ENCODE results near the gene S100PBP. TPM values are rescaled to one million over a fixed set of nuclear protein-coding genes. Genes with fewer than 3 reads are reported as not detected.

S100PBP gene
- total and polyA plus RNA-seq, 10 of the 15 experiments (the other 5 are each of a cell fraction or from before 2014, with no cell fraction given), result 17.0 to 98.3 (median 40.6) TPM

DNA sequence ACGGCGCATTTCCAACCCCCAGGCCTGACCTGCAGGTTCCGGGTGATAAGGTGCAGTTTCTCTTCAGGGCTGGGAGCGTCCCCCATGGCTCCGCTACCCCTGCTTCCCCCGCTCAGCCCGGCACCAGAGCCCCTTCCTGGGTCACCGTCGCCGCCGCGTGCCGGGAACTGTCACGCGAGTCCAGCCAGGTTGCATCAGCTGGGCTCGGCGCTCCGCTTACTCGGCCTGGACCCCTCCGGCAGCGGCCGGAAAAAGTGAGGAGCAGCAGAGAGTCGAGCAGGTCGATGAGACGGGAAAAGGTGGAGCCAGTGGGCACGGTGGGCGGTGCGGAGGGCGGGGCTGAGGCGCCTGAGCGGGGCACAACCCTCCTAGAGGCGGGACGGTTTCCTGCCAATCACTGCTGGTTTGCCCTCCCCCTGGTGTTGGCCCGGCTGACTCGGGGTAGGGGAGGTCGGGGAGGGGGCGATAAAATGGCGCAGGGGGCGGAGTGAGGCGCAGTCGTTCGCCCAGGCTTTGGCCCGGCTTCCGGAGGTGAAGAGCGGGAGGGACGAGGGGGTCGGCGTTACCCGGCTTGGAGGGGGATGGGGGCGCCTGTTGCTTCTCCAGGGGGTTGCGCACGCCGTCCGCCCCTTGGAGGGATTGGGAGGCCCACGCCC, at the start of gene S100PBP, which contains the start of gene YARS1 (continued):
- TF ChIP-seq ZNF592 (IDR thresholded peaks at IDR 0.05) (no peak), KDM1A (IDR thresholded peaks at IDR 0.05; ENCODE audit: borderline replicate concordance) (no peak), BHLHE40 (IDR thresholded peaks at IDR 0.05; ENCODE audit: borderline replicate concordance in 1 of 2, low read depth in 2 of 2, low read length in 1 of 2) (peak; percentile 100), FOS (IDR thresholded peaks at IDR 0.05; ENCODE audit: borderline replicate concordance, extremely low read depth, insufficient read length) (no peak), ZBED1 (IDR thresholded peaks at IDR 0.05; ENCODE audit: borderline replicate concordance) (peak; percentile 28; the same call in 1 of the 2 replicates), RAD51 (IDR thresholded peaks at IDR 0.05) (peak; percentile 81), ELK1 (IDR thresholded peaks at IDR 0.05; ENCODE audit: low read depth, low read length) (peak; percentile 98), E2F4 (IDR thresholded peaks at IDR 0.05; ENCODE audit: low read depth, low read length) (no peak), PML (IDR thresholded peaks at IDR 0.05; ENCODE audit: low read length) (peak; percentile 95), TBL1XR1 (IDR thresholded peaks at IDR 0.05; ENCODE audit: low read depth, low read length) (peak; percentile 80; the same call in 1 of the 2 replicates), SIN3A (IDR thresholded peaks at IDR 0.05; ENCODE audit: low read depth, low read length) (peak; percentile 97), NFIC (IDR thresholded peaks at IDR 0.05; ENCODE audit: low read depth, low read length) (no peak)
- TF ChIP-seq, protein P1, sequence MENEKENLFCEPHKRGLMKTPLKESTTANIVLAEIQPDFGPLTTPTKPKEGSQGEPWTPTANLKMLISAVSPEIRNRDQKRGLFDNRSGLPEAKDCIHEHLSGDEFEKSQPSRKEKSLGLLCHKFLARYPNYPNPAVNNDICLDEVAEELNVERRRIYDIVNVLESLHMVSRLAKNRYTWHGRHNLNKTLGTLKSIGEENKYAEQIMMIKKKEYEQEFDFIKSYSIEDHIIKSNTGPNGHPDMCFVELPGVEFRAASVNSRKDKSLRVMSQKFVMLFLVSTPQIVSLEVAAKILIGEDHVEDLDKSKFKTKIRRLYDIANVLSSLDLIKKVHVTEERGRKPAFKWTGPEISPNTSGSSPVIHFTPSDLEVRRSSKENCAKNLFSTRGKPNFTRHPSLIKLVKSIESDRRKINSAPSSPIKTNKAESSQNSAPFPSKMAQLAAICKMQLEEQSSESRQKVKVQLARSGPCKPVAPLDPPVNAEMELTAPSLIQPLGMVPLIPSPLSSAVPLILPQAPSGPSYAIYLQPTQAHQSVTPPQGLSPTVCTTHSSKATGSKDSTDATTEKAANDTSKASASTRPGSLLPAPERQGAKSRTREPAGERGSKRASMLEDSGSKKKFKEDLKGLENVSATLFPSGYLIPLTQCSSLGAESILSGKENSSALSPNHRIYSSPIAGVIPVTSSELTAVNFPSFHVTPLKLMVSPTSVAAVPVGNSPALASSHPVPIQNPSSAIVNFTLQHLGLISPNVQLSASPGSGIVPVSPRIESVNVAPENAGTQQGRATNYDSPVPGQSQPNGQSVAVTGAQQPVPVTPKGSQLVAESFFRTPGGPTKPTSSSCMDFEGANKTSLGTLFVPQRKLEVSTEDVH (IDR thresholded peaks at IDR 0.05; ENCODE audit: low read depth, partially characterized antibody), result peak; percentile 25
- TF ChIP-seq, protein P2, sequence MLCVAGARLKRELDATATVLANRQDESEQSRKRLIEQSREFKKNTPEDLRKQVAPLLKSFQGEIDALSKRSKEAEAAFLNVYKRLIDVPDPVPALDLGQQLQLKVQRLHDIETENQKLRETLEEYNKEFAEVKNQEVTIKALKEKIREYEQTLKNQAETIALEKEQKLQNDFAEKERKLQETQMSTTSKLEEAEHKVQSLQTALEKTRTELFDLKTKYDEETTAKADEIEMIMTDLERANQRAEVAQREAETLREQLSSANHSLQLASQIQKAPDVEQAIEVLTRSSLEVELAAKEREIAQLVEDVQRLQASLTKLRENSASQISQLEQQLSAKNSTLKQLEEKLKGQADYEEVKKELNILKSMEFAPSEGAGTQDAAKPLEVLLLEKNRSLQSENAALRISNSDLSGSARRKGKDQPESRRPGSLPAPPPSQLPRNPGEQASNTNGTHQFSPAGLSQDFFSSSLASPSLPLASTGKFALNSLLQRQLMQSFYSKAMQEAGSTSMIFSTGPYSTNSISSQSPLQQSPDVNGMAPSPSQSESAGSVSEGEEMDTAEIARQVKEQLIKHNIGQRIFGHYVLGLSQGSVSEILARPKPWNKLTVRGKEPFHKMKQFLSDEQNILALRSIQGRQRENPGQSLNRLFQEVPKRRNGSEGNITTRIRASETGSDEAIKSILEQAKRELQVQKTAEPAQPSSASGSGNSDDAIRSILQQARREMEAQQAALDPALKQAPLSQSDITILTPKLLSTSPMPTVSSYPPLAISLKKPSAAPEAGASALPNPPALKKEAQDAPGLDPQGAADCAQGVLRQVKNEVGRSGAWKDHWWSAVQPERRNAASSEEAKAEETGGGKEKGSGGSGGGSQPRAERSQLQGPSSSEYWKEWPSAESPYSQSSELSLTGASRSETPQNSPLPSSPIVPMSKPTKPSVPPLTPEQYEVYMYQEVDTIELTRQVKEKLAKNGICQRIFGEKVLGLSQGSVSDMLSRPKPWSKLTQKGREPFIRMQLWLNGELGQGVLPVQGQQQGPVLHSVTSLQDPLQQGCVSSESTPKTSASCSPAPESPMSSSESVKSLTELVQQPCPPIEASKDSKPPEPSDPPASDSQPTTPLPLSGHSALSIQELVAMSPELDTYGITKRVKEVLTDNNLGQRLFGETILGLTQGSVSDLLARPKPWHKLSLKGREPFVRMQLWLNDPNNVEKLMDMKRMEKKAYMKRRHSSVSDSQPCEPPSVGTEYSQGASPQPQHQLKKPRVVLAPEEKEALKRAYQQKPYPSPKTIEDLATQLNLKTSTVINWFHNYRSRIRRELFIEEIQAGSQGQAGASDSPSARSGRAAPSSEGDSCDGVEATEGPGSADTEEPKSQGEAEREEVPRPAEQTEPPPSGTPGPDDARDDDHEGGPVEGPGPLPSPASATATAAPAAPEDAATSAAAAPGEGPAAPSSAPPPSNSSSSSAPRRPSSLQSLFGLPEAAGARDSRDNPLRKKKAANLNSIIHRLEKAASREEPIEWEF (IDR thresholded peaks at IDR 0.05; ENCODE audit: insufficient replicate concordance, low read depth, low read length), result peak; percentile 99

Data from GM12878 (cell line).